GM12874 (cell line): Measurements from ENCODE around the gene PFDN4.

ENCODE experiments used
- TF ChIP-seq, protein P1 (sequence below): IDR thresholded peaks from 2 replicates; pipeline ENCODE4 v1.5.1; 2011; ENCODE audit warnings: low read depth, mild to moderate bottlenecking, control low read depth, low read length, moderate library complexity; ENCODE audit not compliant: insufficient read depth

PFDN4 gene

DNA sequence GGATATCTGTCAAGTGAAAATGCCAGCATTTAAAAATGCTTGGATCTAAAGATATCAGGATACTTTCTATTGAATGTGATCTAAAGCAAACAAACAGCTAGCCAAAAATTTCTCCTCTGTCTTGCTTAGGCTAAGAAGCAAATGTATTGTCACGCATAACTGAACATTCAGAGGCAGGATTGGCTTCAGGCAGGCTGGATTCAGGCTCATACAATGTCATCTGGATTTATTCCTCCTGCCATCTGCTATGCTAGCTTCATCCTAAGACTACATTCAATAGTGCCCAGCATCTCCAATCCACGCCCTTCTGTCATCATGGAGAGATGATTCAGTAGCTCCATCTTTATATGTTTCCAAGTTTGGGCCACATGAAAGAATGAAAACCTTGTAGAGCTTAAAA lies 27.1 kb downstream of the PFDN4 start:
- TF ChIP-seq, protein P1, sequence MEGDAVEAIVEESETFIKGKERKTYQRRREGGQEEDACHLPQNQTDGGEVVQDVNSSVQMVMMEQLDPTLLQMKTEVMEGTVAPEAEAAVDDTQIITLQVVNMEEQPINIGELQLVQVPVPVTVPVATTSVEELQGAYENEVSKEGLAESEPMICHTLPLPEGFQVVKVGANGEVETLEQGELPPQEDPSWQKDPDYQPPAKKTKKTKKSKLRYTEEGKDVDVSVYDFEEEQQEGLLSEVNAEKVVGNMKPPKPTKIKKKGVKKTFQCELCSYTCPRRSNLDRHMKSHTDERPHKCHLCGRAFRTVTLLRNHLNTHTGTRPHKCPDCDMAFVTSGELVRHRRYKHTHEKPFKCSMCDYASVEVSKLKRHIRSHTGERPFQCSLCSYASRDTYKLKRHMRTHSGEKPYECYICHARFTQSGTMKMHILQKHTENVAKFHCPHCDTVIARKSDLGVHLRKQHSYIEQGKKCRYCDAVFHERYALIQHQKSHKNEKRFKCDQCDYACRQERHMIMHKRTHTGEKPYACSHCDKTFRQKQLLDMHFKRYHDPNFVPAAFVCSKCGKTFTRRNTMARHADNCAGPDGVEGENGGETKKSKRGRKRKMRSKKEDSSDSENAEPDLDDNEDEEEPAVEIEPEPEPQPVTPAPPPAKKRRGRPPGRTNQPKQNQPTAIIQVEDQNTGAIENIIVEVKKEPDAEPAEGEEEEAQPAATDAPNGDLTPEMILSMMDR, result no peak

DNA sequence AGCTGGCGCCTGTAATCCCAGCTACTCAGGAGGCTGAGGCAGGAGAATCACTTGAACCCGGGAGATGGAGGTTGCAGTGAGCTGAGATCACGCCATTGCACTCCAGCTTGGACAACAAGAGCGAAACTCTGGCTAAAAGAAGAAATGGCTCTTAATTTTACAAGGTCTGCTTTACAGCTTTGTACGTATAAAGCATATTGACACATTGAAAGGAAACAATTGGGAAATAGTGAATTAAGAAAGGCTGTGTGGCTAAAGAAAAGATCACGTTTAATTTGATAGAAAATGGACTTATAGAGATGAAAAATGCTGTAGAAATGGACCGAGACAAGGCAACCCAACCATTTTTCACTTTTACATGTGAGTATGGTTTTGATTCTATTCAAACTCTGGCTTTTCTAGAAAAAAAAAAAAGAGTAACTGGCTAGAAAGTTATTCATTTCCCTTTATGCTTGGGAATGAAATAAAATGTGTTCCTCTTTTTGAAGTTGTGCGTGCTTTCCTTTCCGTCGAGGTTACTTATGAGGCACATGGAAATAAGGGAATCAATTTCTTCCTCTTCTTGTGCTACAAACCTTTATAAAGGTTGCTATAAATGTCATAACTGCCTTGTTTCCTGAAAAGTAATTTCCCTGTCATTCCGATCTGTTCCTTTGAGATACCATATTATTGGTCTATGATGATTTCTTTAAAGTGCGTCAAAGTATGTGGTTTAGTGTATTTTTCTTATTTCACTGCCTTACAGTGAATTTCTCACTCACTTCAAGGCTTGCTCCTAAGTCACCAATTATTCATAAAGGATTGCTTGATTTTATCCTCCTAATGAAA lies 29.4 kb downstream of the PFDN4 start:
- TF ChIP-seq, protein P1, result no peak

- TF ChIP-seq, protein P1, result no peak
Observed at GRCh38 chr20:54244113-54244512, 36.2 kb downstream of the PFDN4 start.

DNA sequence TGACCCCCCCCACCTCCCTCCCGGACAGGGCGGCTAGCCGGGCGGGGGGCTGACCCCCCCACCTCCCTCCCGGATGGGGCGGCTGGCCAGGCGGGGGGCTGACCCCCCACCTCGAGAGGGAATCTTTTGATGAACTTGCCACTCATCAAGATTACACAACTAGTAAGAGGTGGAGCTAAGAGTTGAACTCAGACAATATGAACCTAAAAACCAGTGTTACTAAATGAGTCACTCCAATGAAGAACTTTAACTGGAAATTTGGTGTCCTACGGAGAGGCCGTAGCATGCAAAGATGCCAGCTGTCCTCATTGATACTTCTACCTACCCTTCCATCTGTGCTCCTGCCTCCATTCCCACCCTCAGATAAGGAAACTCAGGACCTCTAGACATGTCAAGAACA lies 42.8 kb downstream of the PFDN4 start:
- TF ChIP-seq, protein P1, result no peak

DNA sequence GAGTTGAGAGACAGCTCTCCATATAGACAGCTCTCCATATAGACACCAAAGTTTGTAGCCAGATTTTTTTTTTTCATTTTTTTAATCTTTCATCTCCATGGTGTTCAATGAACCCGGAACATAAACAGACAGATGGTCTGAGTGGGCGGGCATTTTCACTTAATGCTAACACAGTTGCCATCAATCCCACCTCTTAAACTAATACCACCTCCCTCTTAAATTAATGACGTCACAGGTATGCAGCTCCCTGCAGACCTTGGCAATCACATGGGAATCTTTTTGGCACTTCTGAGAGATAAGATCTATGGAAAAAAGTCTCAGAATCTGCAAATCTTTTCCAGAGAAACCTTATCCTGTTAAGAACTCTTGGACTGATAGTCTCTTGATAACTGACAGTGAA lies 43.2 kb downstream of the PFDN4 start:
- TF ChIP-seq, protein P1, result no peak

DNA sequence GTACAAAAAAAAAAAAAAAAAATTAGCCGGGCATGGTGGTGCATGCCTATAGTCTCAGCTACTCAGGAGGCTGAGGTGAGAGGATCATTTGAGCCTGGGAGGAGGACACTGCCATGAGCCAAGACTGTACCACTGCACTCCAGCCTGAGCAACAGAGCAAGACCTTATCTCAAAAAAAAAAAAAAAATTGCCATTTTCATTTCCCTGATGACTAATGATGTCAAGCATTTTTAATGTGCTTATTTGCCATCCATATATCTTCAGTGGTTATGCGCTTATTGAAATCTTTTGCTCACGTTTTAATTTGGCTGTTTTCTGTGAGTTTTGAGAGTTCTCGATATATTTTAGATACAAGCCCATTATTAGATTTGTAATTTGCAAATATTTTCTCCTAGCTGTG lies 46.7 kb downstream of the PFDN4 start:
- TF ChIP-seq, protein P1, result no peak

- TF ChIP-seq, protein P1, result no peak
Observed at GRCh38 chr20:54255157-54255556, 47.3 kb downstream of the PFDN4 start.
